Nephron progenitor cell (in vitro differentiated cells): ENCODE data around the gene UNC93B1.
"Not testable (repeated sequence)": the region's sequence is repeated elsewhere in the genome, so short reads cannot be mapped to it uniquely, and the experiment has no call there.

Experiments used
- DNase-seq: peaks from one replicate; pipeline ENCODE4 v3.0.0; 2021
- H3K27ac Mint-ChIP-seq: 2 replicates; pipeline ENCODE4 v1.8.0; 2021; ENCODE audit warnings: mild to moderate bottlenecking, moderate library complexity, mixed read lengths
- H3K27me3 Mint-ChIP-seq: 2 replicates; pipeline ENCODE4 v1.8.0; 2021; ENCODE audit warnings: mild to moderate bottlenecking, low read depth, mixed read lengths; ENCODE audit not compliant: poor library complexity
- H3K36me3 Mint-ChIP-seq: 2 replicates; pipeline ENCODE4 v1.8.0; 2021; ENCODE audit warnings: low read depth, mixed read lengths
- H3K4me1 Mint-ChIP-seq: 2 replicates; pipeline ENCODE4 v1.8.0; 2021; ENCODE audit warnings: mixed read lengths
- H3K4me3 Mint-ChIP-seq: 2 replicates; pipeline ENCODE4 v1.8.0; 2021; ENCODE audit warnings: mild to moderate bottlenecking, moderate library complexity, mixed read lengths
- H3K9me3 Mint-ChIP-seq: 2 replicates; pipeline ENCODE4 v1.8.0; 2021; ENCODE audit warnings: mild to moderate bottlenecking, moderate library complexity, mixed read lengths
- CTCF ChIP-seq: fragments of 200-600 bp; sonication (generic); IDR thresholded peaks from 2 replicates; pipeline ENCODE4 v1.5.0; 2021; ENCODE audit warnings: antibody characterized with exemption

The UNC93B1 gene

GRCh38 chr11:67997475-67997921, 6.4 kb downstream of the UNC93B1 start:
- no peak overlapping the region for H3K4me3 Mint-ChIP-seq
- H3K4me1 Mint-ChIP-seq, result peaks cover 15% of the 10 kb centered on the region
- peaks cover 57% of the 10 kb centered on the region for H3K27me3 Mint-ChIP-seq
- no peak for DNase-seq
- H3K9me3 Mint-ChIP-seq, result no peaks in the 10 kb centered on the region
- H3K36me3 Mint-ChIP-seq, result no peaks in the 10 kb centered on the region
- no peak for TF ChIP-seq CTCF
- H3K27ac Mint-ChIP-seq, result no peak overlapping the region

- H3K9me3 Mint-ChIP-seq, result no peaks in the 10 kb centered on the region
- peak; percentile 80 for DNase-seq
- no peaks in the 10 kb centered on the region for H3K36me3 Mint-ChIP-seq
- H3K27me3 Mint-ChIP-seq, result peaks cover 57% of the 10 kb centered on the region
- no peak overlapping the region for H3K27ac Mint-ChIP-seq
- TF ChIP-seq CTCF, result no peak
- peaks cover 10% of the 10 kb centered on the region for H3K4me1 Mint-ChIP-seq
- H3K4me3 Mint-ChIP-seq, result peak overlapping the region; percentile 69
Observed at GRCh38 chr11:67996622-67997474, 7.0 kb downstream of the UNC93B1 start.

GRCh38 chr11:67996051-67996450, 7.8 kb downstream of the UNC93B1 start:
- Mint-ChIP-seq H3K36me3 (no peaks in the 10 kb centered on the region), H3K27ac (no peak overlapping the region), H3K9me3 (no peaks in the 10 kb centered on the region), H3K4me3 (no peak overlapping the region), H3K27me3 (peaks cover 55% of the 10 kb centered on the region), H3K4me1 (peaks cover 10% of the 10 kb centered on the region)
- no peak for TF ChIP-seq CTCF
- no peak for DNase-seq

GRCh38 chr11:67995579-67995978, 8.3 kb downstream of the UNC93B1 start:
- H3K27me3 Mint-ChIP-seq, result peaks cover 55% of the 10 kb centered on the region
- H3K4me1 Mint-ChIP-seq, result peaks cover 10% of the 10 kb centered on the region
- DNase-seq, H3K27ac Mint-ChIP-seq, H3K4me3 Mint-ChIP-seq, H3K36me3 Mint-ChIP-seq, H3K9me3 Mint-ChIP-seq: not testable (repeated sequence)

GRCh38 chr11:67995129-67995528, 8.8 kb downstream of the UNC93B1 start:
- not testable (repeated sequence) for H3K36me3 Mint-ChIP-seq, H3K9me3 Mint-ChIP-seq, DNase-seq, H3K4me3 Mint-ChIP-seq, H3K27ac Mint-ChIP-seq
- H3K27me3 Mint-ChIP-seq, result peaks cover 57% of the 10 kb centered on the region
- peaks cover 10% of the 10 kb centered on the region for H3K4me1 Mint-ChIP-seq

- H3K27ac Mint-ChIP-seq, H3K4me3 Mint-ChIP-seq, DNase-seq, H3K36me3 Mint-ChIP-seq, H3K9me3 Mint-ChIP-seq: not testable (repeated sequence)
- H3K4me1 Mint-ChIP-seq, result peaks cover 10% of the 10 kb centered on the region
- peaks cover 58% of the 10 kb centered on the region for H3K27me3 Mint-ChIP-seq
Observed at GRCh38 chr11:67994387-67994786, 9.5 kb downstream of the UNC93B1 start.

- H3K36me3 Mint-ChIP-seq, H3K9me3 Mint-ChIP-seq, H3K27ac Mint-ChIP-seq, H3K4me3 Mint-ChIP-seq: not testable (repeated sequence)
- Mint-ChIP-seq H3K27me3 (peaks cover 62% of the 10 kb centered on the region), H3K4me1 (peaks cover 10% of the 10 kb centered on the region)
- DNase-seq, result peak; percentile 36
- TF ChIP-seq CTCF, result peak; percentile 61
Observed at GRCh38 chr11:67993821-67994220, 10.1 kb downstream of the UNC93B1 start.

GRCh38 chr11:67991347-67992121, 12.4 kb downstream of the UNC93B1 start:
- H3K9me3 Mint-ChIP-seq, result not testable (repeated sequence)
- H3K27me3 Mint-ChIP-seq, result peaks cover 64% of the 10 kb centered on the region
- H3K4me3 Mint-ChIP-seq, result peak overlapping the region; percentile 65

GRCh38 chr11:67990546-67991346, 13.2 kb downstream of the UNC93B1 start:
- DNase-seq, result peak; percentile 42

More at GRCh38 chr11:67991347-67992121, 12.4 kb downstream of the UNC93B1 start:
- H3K4me1 Mint-ChIP-seq, DNase-seq, H3K27ac Mint-ChIP-seq, H3K36me3 Mint-ChIP-seq: not testable (repeated sequence)

More at GRCh38 chr11:67990546-67991346, 13.2 kb downstream of the UNC93B1 start:
- H3K27ac Mint-ChIP-seq, H3K4me1 Mint-ChIP-seq, H3K36me3 Mint-ChIP-seq, H3K9me3 Mint-ChIP-seq: not testable (repeated sequence)
- peaks cover 70% of the 10 kb centered on the region for H3K27me3 Mint-ChIP-seq
- H3K4me3 Mint-ChIP-seq, result peak overlapping the region; percentile 44
